GOT3 (cell line): Measurements from ENCODE around the gene MAPT.
A peak's percentile ranks its signal among the peaks of the same experiment; 100 is the strongest.
"Not testable (repeated sequence)": the region's sequence is repeated elsewhere in the genome, so short reads cannot be mapped to it uniquely, and the experiment has no call there.

Experiments
- DNase-seq: peaks from one replicate; lab custom pipeline; 2025; ENCODE audit warnings: mixed read lengths; lab: John Stamatoyannopoulos, UW

Gene MAPT

DNA sequence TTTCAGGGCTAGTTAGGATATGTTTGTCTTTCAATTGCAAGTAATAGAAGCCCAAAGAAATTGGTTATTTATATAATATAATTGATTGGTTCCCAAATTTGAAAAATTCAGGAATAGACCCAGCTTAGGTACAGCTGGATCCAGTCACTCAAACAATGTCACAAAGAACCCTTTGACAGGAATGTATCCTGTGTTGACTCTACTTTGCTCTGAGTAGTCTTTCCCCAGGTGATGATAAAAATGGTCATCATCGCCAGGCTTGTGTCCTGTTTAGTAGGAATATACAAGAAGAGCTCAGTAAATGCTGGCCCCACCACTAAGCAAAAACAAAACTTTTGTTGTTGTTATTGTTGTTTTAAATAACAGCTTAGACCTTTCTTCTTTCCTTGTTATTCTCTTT, 35.0 kb downstream of the MAPT start:
- DNase-seq = no peak

DNA sequence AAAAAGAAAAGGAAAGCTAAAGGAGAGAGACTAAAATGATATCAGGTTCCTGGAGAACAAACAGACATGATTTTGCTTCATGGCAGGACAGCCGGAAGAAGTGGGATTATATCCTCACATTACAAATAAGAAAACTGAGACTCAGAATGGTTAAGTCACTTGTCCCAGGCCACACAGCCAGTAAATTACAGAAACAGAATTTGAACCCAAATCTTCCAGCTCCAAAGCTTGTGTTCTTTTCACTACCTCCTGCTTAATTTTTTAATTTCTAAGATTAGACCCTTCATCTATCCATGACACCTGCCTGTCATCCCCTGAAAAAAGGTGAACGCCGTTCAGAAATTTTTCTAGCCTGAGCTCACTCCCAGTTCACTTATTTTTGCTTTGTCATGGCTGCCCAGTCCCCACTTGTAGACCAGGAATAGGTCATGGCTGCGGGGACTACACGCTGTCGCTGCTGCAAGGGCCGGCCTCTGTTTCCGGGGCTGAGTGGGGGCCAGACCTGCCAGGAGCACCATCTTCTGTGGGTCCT, 36.1 kb downstream of the MAPT start:
- DNase-seq = no peak

GRCh38 chr17:45931677-45932076, 37.3 kb downstream of the MAPT start:
- DNase-seq = no peak

GRCh38 chr17:45934044-45934979, 40.0 kb downstream of the MAPT start:
- no peak for DNase-seq

DNA sequence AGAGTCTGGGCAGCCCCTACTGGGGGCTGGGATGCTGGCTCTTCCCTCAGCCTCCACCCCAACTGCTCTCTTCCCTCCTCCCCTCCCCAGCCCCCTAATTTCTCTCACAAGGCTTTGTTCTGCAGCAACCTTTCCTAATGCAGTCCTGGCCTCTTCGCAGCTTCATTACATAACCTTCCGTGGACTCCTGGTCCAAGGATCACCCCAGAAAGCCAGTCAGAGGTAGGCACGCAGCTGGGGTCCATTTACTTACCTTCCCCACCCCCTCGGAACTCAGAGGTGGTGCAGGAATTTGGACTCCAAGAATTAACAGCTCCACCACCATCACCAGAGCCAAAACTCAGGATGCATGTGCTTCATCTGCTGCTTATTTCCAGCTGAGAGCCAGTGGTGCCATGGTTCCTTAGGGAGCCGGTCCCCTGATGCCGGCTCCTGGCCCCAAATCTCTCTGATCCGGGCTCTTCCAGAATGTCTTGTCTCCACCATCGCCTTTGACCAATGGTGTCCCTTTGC, 40.9 kb downstream of the MAPT start:
- DNase-seq = no peak

DNA sequence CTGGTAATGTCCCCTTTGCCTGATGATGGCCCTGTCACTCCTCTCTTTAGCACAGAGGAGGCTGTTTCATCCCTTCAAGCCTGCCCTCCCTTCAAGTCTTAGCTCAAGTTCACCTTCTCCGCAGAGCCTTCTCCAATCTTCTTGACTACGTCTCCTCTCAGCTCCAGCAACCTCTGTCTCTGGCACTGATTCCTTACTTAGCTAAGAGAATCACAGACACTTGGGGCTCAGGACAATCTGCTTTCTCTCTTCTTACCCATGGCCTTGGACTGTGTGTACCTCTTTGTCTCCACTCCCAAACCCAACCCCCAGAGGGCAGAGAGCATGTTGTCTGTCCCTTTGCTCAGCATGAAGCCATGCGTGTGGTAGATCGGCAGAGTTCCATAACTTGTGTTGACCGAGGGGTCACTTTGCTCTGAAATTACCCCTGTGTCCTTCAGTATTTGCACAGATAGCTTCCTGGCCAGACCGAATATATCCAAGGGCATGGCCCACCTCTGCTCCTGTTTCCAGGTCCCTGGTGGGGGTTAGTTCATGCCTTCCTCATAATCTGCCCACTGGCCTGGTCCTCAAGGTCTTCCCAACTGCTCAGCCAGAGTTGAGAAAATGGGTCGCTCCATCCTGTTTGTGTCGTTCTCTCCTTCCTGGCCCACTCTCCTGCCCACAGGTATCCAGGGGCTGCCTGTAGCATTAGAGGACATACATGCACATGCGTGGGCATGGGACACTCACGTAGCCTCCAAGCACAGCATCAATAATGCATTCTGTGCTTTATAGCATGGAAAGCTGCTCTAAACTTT, 41.6 kb downstream of the MAPT start:
- no peak for DNase-seq

- DNase-seq = no peak
Measured at GRCh38 chr17:45936610-45937009, 42.3 kb downstream of the MAPT start.

DNA sequence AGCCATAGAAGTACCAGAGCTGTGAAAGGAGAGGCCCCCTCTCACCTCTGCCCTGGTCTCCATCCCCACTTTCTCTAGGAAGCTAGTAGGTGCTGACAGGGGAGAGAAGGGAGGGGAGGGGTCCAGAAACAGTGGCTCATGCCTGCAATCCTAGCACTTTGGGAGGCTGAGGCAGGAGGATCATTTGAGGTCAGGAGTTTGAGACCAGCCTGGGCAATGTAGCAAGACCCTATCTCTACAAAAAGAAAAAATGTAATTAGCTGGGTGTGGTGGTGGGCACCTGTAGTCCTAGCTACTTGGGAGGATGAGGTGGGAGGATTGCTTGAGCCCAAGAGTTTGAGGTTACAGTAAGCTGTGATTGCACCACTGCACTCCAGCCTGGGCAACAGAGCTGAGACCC, 42.8 kb downstream of the MAPT start:
- DNase-seq = not testable (repeated sequence)

GRCh38 chr17:45939395-45939794, 45.0 kb downstream of the MAPT start:
- DNase-seq = no peak

- DNase-seq = no peak
Measured at GRCh38 chr17:45940293-45940692, 45.9 kb downstream of the MAPT start.

- DNase-seq = no peak
Measured at GRCh38 chr17:45940826-45941225, 46.5 kb downstream of the MAPT start.

GRCh38 chr17:45941395-45941794, 47.0 kb downstream of the MAPT start:
- DNase-seq = no peak

- DNase-seq = no peak
Measured at GRCh38 chr17:45942284-45942683, 47.9 kb downstream of the MAPT start.

DNA sequence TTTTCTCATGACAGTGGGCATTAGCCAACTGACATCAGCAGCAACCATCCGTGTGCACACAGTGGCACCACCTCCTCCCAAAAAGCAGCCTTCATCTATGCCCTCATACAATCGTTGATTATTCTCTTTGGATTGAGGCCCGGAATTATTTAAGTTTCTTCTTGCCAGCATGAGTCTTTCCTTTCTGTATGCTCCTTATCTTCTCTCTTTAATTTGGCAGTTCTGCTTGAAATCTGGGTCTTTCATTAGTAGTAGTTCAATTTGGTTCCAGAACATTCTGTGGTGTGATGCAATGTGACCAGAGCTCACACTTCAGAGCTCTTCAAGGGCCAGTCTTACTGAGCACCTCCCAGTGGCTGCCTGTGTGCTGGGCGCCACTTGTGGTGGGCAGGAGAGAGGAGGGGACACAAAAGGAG, 52.5 kb downstream of the MAPT start:
- DNase-seq = no peak

GRCh38 chr17:45948498-45948880, 54.1 kb downstream of the MAPT start:
- no peak for DNase-seq

- peak; percentile 18 for DNase-seq
Measured at GRCh38 chr17:45948881-45949624, 54.7 kb downstream of the MAPT start.

GRCh38 chr17:45949755-45950320, 55.5 kb downstream of the MAPT start:
- DNase-seq = no peak

DNA sequence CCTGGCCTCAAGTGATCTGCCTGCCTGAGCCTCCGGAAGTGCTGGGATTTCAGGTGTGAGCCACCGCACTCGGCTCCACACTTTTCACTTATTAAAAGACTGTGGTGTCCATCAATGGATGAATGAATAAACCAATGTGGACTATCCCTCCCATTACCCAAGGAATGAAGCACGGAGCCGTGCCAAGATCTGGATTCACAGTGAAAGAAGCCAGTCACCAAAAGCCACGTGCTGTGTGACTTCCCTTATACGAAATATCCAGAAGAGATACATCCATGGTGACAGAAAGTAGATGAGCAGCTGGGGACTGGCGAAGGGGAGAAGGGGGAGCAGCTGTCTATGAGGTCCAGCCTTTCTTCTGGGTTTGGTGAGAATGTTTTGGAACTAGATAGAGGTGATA, 56.5 kb downstream of the MAPT start:
- no peak for DNase-seq

GRCh38 chr17:45951403-45951802, 57.0 kb downstream of the MAPT start:
- no peak for DNase-seq

DNA sequence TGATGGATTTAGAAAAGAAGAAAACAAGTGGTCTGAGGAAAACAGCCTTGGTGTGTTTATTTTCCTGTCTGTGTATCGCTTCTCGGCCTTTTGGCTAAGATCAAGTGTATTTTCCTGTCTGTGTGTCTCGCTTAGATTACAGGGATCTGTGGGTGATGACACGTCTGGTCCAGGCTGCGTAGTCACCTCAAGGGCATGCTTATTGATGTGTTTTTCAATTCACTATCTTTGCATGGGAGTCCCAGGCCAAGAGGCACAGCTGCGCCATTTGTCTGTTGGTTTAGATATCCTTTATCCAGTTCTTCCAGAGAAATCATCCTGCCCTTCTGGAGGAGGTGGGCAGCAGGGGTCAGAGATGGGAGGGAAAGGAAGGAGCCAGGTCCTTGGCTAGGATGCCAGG, 57.6 kb downstream of the MAPT start:
- no peak for DNase-seq

DNA sequence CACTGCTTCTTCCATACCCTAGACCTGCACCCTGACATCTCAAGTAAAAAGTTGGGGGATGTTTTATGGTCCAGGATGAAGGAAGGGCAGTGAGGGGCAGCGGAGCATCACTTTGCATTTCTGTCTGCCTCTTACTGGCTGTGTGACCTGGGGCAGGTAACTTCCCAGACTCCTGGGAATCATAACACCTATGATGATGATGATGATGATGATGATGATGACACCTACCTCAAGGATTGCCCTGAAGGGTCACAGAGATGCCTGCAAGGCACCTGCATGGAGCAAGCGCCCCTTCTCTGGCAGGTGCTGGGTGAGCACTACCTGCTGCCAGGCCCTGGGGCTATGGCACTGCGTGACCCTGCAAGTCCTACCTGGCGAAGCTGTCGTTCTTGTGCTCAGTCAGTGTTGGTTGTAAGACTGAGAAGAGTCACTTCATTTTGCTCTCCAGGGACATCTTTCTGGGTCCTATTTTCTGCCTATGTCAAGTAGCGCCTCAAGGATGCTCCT, 58.5 kb downstream of the MAPT start:
- no peak for DNase-seq
